Astrocyte of the cerebellum (primary cell): ENCODE measurements around the gene MYBL2.

Source experiments
- DNase-seq: peaks from one replicate; pipeline ENCODE4 v3.0.0-alpha.2; 2011; ENCODE audit warnings: low read depth
- H3K4me3 ChIP-seq: 2 replicates; pipeline ENCODE4 v1.5.1; 2011; ENCODE audit warnings: mild to moderate bottlenecking, low read depth, low read length, moderate library complexity
- in situ Hi-C: cut with HindIII; loops from 2 replicates; pipeline ENCODE4 v1.10.0; 2017; ENCODE audit warnings: low sequenced_read_pairs
- TF ChIP-seq, protein P1 (sequence below): IDR thresholded peaks from 2 replicates; pipeline ENCODE4 v1.5.1; 2012; ENCODE audit warnings: low read length, low read depth, moderate library complexity, mild to moderate bottlenecking; ENCODE audit errors: missing control alignments

Gene MYBL2

DNA sequence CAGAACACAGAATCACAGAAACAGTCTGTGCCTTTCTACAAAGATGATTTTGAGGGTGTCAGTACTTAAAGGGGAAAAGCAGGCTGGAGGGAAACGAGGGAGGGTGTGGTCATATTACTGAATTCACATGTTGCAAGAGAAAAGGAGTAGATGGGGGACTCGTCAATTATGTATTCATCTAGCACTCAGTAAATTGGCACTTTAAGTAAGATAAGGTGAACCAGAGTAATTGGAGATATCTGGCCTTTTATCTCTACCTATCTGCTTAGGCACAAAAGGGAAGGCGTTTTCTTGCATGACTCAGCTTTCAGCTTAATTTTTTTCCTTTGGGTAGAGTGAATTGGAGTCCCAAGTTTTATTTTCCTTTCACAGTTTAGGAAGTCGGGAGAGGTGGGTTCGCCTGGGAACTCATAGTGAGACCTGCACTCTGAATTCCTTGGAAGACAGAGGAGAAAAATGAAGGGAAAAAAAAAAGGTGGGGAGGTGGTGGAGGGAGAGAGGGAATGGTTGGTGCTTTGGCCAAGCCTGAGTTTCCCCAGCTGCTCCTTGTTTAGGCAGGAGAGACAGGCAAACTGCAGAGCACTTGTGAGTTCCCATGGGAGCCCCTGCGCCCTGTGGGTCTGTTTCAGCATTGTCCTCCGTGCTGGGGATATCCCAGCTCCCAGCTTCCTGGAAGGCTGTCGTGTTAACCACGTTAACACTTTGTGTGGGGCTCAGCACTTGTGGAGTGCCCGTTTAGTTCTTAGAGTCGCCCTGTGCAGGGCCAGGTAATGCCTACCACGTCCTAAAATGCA is 79.6 kb downstream of the MYBL2 start:
- no peak overlapping the region for H3K4me3 ChIP-seq
- in situ Hi-C loops = no loop called here
- no peak for DNase-seq
- TF ChIP-seq, protein P1, sequence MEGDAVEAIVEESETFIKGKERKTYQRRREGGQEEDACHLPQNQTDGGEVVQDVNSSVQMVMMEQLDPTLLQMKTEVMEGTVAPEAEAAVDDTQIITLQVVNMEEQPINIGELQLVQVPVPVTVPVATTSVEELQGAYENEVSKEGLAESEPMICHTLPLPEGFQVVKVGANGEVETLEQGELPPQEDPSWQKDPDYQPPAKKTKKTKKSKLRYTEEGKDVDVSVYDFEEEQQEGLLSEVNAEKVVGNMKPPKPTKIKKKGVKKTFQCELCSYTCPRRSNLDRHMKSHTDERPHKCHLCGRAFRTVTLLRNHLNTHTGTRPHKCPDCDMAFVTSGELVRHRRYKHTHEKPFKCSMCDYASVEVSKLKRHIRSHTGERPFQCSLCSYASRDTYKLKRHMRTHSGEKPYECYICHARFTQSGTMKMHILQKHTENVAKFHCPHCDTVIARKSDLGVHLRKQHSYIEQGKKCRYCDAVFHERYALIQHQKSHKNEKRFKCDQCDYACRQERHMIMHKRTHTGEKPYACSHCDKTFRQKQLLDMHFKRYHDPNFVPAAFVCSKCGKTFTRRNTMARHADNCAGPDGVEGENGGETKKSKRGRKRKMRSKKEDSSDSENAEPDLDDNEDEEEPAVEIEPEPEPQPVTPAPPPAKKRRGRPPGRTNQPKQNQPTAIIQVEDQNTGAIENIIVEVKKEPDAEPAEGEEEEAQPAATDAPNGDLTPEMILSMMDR = no peak

DNA sequence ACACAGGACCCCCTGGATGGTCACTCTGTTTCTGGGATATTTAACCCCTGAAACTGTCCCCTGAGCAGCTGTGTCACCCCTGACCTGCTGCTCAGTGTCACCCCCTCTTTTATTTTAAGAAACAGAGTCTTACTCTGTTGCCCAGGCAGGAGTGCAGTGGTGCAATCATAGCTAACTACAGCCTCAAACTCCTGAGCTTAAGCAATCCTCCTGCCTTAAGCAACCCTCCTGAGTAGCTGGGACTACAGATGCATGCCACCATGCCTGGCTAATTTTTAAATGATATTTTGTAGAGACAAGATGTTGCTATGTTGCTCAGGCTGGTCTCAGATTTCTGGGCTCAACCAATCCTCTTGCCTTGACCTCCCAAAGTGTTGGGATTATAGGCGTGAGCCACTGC is 81.4 kb downstream of the MYBL2 start:
- in situ Hi-C loops = no loop called here
- no peak for DNase-seq
- H3K4me3 ChIP-seq = no peak overlapping the region

DNA sequence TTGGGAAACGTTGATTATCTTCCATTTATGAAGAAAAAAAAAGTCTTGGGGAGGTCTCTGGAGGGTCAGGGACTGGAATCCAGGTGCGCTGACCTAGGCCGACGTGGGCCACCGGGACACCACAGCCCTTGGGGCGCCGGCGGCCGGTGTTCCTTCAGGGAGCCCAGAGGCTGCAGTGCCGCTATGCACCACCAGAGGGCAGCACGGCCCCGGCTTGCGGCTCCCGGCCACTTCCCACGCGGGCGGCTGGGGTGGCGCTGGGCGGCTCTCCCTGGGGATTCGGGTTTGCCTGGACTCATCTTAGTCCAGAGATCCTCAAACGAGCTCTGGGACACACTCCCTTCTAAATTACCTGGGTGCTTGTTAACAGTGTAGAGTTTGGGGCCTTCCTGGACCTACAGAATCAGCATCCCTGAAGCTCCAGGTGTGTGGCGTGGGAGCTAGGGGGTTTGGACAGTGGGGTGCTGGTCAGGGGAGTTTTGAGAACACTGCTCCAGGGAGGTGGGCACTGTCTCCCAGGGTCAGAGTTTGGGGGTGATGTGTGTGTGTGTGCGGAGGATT is 82.9 kb downstream of the MYBL2 start:
- H3K4me3 ChIP-seq = no peak overlapping the region
- TF ChIP-seq, protein P1 = peak; percentile 99
- in situ Hi-C loops = loop anchor here (25.0 kb wide), 1 partner anchor 337 kb away; no protein-coding TSS in a partner anchor
- DNase-seq = no peak

More for the DNA sequence above, 81.4 kb downstream of the MYBL2 start:
- TF ChIP-seq, protein P1 = no peak

DNA sequence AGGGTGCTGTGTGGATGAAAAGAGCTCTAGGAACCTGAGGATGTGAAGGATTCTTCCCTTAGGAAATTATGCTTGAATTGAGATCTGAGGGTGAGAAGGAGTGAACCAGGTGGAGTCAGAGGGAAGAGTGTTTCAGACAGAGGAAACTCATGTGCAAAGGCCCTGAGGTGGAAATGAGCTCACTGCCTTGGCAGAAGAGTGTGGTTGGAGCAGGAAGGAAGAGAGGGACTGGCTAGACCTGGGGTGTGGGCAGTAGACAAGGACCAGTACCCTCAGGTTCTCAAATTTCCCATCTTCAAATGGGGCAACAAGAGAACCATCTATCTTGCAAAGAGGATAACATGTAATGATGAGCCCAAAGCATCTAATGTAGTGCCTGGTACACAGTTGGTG is 83.9 kb downstream of the MYBL2 start:
- in situ Hi-C loops = loop anchor here (25.0 kb wide), 1 partner anchor 337 kb away; no protein-coding TSS in a partner anchor
- H3K4me3 ChIP-seq = no peak overlapping the region
- TF ChIP-seq, protein P1 = no peak
- no peak for DNase-seq

DNA sequence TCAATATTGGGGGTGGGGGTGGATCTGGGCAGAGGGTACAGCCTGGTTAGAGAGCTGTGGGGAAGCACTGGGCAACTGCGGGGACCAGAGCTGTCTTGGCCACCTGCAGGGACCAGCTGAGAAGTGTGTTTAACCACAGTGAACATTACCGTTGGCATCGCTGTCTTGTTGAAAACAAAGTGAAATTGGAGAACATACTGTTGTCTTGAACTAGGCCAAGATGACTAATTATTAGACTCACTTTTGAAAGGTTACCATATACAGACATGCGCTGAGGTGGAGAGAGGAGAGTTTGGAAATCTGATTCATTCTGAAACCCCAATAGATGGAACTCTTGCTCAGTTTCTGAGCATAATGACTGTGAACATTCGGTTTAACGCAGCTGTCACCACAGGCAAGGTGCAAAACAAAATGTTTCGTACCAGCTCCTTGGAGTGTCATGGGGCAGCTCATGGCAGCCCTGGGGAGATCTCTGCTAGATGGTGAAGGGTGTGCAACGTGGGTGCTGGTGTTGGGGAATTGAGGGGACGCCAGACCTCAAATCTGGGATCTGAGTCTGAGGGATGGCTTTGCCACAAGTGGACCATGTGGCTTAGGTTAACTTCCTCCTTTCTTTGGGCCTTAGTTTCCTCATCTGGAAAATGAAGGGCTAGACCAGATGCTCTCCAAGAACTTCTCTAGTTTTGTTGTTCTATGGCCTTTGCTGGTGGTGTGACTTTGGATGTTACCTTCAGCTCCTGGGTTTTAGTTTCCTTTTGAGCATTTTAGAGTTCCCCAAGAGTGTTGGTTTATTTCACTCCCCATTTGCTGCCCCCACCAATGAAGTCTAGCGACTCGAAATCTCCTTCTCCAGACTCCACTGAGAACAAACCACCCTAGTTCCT is 84.5 kb downstream of the MYBL2 start:
- in situ Hi-C loops = loop anchor here (25.0 kb wide), 1 partner anchor 336 kb away; no protein-coding TSS in a partner anchor
- DNase-seq = peak; percentile 77
- no peak overlapping the region for H3K4me3 ChIP-seq
- TF ChIP-seq, protein P1 = no peak

DNA sequence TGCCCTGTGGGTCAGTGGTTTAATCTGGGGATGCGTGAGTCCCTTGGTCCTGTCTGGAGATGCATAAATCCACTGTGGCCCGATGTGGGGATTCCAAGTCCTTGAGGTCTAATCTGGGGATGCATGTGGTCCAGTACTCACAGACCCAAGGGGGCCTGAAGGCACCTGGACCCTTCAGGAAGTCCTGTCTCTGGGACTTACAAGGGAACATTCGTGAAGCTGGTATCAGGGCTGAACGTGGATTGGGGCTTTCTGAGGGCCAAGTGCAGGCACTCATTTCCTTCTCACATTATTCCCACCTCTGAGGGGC is 85.1 kb downstream of the MYBL2 start:
- in situ Hi-C loops = loop anchor here (25.0 kb wide), 1 partner anchor 335 kb away; no protein-coding TSS in a partner anchor

More for the DNA sequence above, 85.1 kb downstream of the MYBL2 start:
- TF ChIP-seq, protein P1 = no peak
- H3K4me3 ChIP-seq = no peak overlapping the region
- DNase-seq = no peak
